HG02571 (cell line): ENCODE results near the gene EPN1.
A peak's percentile ranks its signal among the peaks of the same experiment; 100 is the strongest.

Experiments
- ATAC-seq: cut with Tn5 transposase; IDR thresholded peaks from one replicate; pipeline ENCODE4 v1.9.1; 2021; ENCODE audit warnings: mild to moderate bottlenecking, moderate library complexity; ENCODE audit not compliant: unreplicated experiment

EPN1 gene

GRCh38 chr19:55678121-55678671, 3.2 kb downstream of the EPN1 start:
- peak; percentile 62 for ATAC-seq

- ATAC-seq, result no peak
Observed at GRCh38 chr19:55679343-55680257, 4.6 kb downstream of the EPN1 start.

- ATAC-seq, result no peak
Observed at GRCh38 chr19:55680339-55681130, 5.5 kb downstream of the EPN1 start.

- ATAC-seq, result no peak
Observed at GRCh38 chr19:55681131-55682092, 6.4 kb downstream of the EPN1 start.

- no peak for ATAC-seq
Observed at GRCh38 chr19:55683449-55684261, 8.6 kb downstream of the EPN1 start.

- no peak for ATAC-seq
Observed at GRCh38 chr19:55684946-55685681, 10.1 kb downstream of the EPN1 start.

- no peak for ATAC-seq
Observed at GRCh38 chr19:55685776-55686175, 10.8 kb downstream of the EPN1 start.

GRCh38 chr19:55686311-55687050, 11.5 kb downstream of the EPN1 start:
- no peak for ATAC-seq

- no peak for ATAC-seq
Observed at GRCh38 chr19:55687281-55688201, 12.5 kb downstream of the EPN1 start.

GRCh38 chr19:55688422-55689218, 13.6 kb downstream of the EPN1 start:
- no peak for ATAC-seq

- ATAC-seq, result no peak
Observed at GRCh38 chr19:55689411-55690108, 14.5 kb downstream of the EPN1 start.

- no peak for ATAC-seq
Observed at GRCh38 chr19:55690109-55690768, 15.2 kb downstream of the EPN1 start.

GRCh38 chr19:55690769-55691545, 15.9 kb downstream of the EPN1 start:
- ATAC-seq, result no peak
